CMK (cell line): ENCODE data around the gene DROSHA.

ENCODE experiments used
- DNase-seq: peaks from one replicate; pipeline ENCODE4 v3.0.0-alpha.2; 2010; ENCODE audit warnings: low read depth

The DROSHA gene

GRCh38 chr5:31516802-31517201, 15.1 kb downstream of the DROSHA start:
- DNase-seq = no peak

- DNase-seq = no peak
Observed at GRCh38 chr5:31511305-31511704, 20.6 kb downstream of the DROSHA start.

DNA sequence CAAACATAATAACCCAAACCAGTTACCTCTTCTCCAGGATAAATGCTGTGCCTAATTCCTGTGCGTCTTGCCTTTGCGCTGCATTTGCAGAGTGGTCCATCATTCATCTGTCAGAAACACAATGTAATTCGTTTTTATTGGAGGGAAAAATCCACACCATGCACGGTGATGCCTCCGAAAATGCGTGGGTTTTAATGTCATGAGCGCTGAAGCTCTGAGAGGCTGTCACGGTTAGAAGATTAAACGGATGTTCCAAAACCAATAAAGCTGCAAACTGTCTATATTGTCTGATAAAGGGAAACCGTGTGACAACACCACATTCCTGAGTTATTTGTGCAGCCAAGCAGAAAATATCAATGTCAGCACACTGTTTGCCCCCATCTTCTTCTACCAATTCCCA, 27.4 kb downstream of the DROSHA start:
- DNase-seq = no peak

DNA sequence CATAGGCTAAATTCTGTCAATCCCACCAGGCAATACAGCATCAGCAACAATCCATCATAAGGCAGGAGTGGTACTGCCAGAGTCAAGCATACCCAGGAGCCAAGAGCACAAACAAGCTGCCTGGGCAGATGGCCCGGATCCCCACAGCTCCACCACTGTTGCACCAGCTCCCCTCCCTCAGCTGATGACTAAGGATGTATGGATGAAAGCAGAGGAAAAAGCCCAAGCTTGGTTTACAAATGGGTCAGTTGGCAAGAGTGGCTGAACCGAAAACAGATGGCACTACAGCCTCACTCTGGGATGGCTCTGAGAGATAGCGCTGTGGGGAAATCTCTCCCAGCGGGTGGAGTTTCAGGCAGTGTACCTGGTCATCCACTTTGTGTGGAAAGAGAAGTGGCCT, 29.4 kb downstream of the DROSHA start:
- no peak for DNase-seq

DNA sequence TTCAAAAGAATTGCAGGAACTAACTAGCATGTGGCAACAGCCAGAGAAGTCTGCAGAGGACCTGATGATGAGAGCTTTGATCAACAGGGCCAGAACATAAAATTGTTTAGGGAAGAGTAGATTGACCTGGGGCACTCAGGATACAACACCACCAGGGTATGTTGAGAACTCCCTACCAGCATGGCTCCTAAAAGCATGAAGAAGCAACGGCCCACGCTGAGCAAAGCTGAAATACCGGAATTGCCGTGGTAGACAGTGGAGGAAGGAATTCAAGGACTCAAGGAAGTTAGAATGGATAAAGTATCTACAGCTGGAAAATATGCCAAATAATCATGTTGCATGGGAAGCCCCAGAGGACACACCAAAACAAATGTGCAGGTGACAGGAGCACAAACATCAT, 31.6 kb downstream of the DROSHA start:
- DNase-seq = no peak

- no peak for DNase-seq
Observed at GRCh38 chr5:31496891-31497290, 35.0 kb downstream of the DROSHA start.

DNA sequence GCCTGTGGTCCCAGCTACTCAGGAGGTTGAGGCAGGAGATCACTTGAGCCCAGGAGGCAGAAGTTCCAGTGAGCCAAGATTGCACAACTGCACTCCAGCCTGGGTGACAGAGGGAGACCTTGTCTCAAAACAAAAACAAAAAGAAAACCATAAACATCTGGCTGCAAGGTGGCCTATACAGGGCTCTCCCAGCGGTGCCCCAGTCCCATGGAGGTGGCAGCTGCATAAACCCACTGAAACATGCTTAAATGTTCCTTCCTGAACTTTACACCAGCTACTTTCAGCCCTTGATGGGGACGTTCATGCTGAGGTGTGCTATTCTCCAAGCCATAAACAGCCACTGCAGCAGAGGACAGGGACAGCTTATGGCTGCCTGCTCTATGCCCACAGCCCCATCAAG, 35.6 kb downstream of the DROSHA start:
- DNase-seq = no peak

DNA sequence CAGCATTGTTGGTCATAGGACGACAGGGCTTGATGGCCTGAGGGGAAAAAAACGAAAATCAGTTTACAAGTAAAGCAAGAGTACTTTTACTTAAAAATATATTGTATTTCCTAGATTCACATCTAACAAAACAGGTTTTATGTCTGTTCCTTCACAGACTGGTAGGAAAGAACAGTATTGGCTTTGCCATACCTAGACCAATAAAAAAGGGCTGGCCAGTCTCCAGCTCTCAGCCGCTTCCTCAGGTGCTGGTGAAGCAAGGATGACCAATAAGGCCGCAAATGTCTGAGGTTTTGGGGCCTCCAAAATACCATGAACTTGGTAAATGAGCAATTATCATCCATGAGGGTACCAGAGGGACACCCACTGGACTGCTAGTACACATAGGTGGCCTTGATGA, 36.6 kb downstream of the DROSHA start:
- DNase-seq = no peak

- DNase-seq = no peak
Observed at GRCh38 chr5:31492869-31493268, 39.0 kb downstream of the DROSHA start.

GRCh38 chr5:31487506-31487905, 44.4 kb downstream of the DROSHA start:
- no peak for DNase-seq

- DNase-seq = no peak
Observed at GRCh38 chr5:31486441-31486840, 45.5 kb downstream of the DROSHA start.

DNA sequence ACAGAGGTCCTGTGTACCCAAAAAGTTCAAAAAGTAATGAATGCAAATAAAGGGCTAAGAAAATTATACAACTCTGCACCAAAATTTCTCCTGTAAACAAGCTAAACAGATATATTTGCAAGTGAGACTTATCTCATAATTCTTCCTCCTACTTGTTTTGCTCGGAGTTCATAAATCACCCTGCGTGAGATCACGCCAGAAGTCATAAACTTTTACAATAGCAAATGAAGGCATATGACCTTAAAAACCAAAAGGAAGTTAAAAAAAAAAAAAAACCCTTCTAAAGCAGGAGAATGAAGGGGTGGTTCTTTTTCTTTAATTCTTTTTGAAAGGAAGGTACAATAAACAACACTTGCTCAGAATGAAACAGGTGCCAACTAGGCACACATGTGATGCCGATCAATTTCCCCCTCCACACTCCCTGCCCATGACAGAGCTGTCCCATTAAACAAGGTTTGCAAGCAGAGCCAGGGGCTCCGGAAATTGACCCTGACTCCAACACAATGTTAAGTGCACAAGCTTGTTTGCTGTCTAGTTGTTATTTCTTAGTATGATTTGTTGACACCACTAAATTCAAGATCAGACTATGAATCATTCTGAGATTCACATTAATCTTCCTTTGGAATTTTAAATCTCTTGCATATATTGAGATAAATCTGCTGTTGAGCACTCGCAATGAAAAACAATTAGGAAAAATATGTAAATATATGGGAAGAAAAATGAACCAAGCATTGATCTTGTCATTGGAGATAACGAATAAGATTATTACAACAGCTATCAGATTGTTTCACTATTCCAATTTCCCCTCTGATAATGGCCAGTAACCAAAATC, 46.3 kb downstream of the DROSHA start:
- no peak for DNase-seq

- DNase-seq = no peak
Observed at GRCh38 chr5:31481531-31482165, 50.2 kb downstream of the DROSHA start.

GRCh38 chr5:31479706-31480105, 52.2 kb downstream of the DROSHA start:
- no peak for DNase-seq

DNA sequence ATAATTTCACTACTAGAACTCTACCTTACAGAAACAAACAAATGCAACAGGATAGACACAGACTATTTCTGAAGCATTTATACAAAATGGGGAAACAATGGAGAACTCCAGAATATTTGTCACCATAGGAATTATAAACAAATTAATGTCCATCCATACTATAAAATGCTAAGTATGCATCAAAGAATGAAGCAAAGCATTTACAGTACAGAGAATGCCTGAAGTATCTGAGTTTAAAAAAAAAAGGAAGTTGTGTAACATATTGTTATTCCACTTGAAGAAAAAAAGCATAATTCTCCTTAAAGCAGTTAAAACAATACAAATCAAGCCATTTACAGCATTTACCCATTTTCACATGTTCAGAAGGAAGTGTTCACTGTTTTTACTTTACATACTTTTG, 53.0 kb downstream of the DROSHA start:
- no peak for DNase-seq

- no peak for DNase-seq
Observed at GRCh38 chr5:31477971-31478370, 53.9 kb downstream of the DROSHA start.

GRCh38 chr5:31477516-31477915, 54.4 kb downstream of the DROSHA start:
- DNase-seq = no peak

DNA sequence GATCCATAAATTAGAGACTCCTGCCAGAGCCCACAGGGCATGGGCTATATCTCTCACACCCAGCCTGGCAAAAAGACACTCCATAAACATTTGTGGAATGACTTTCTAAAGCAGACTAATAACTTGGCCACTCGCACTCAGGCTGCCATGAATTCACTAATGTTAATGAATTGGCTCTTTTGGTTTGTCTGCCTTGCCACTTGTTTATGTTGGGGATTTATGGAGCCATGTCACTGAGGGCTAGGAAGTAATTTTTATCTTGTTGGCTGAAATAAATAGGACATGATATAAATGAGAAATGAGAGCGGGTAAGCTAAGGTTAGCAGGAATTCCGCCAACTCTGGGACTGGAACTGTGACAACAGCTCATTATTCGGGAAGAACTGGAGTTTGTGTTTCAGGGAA, 55.2 kb downstream of the DROSHA start:
- DNase-seq = no peak

- DNase-seq = no peak
Observed at GRCh38 chr5:31471916-31472315, 60.0 kb downstream of the DROSHA start.

DNA sequence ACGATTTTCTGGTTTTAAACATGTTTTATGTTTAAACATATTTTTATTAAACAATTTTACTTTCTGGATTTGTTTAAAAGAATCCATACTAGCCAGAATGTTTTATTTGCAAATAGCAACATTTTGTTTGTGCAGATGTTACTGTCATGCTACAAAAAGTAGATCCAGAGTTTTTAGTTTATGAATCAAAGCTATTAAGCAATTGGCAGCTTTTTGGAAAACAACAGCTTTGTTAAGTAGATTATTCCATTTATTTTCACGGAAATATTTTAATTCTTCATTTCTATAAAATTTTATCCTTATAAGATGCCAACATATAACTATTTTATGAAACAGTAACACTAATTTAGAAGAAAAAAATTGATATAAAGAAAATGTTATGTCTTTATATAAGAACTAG, 60.9 kb downstream of the DROSHA start:
- no peak for DNase-seq

- no peak for DNase-seq
Observed at GRCh38 chr5:31470608-31471007, 61.3 kb downstream of the DROSHA start.

DNA sequence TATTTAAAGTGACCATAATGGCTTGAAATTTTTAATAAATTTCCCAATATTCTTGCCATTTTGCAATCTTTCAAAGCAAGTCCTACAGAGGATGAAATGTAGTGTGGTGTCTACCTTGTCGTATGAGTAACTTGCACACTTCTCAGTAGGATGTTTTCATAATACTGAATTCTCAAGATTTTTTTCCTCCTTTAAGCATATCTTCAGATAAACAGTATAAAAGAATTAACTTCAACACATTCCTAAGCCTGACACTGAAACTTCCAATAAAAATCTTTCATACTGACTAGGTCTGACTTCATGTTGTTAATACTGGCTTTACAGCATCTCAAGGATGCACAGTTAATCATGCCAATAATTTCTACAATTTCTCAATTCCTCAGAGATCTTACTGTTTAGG, 62.0 kb downstream of the DROSHA start:
- DNase-seq = no peak

DNA sequence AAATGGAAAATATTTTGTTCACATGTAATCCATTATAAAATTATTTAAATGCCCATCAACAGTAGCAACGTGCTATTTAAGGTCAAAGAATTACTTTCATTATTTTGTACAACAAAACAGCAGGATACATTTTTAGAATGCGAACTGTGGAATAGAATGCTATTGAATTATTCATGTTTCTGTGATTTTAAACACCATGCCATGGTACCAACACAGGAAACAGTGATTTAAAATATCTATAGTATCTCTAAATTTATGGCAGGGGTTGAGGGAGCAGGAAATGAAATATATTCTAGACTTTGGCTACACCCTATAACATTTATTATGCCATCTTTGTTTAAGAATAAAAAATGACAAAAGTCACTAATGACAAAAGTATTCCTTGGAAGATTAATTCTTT, 62.4 kb downstream of the DROSHA start:
- no peak for DNase-seq

DNA sequence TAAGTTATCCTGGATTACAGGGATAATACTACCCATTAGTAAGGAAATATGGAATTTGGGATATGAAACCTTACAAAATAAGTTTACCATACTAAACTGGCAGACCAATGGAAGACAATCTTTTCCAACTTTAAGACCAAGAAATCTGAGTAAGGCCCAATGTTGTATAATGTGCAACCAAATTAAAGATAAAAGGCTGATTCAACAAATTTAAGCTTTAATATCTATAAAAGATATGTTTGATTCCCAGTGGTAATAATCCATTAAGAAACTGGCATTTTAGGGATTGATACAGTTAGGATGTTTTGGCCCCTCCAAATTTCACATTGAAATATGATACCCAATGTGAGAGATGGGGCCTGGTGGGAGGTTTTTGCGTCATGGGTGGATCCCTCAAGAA, 66.6 kb downstream of the DROSHA start:
- no peak for DNase-seq
